Measurements from ENCODE around the gene DCDC1. TPM values are rescaled to one million over a fixed set of nuclear protein-coding genes. Genes with fewer than 3 reads are reported as not detected.

DCDC1 gene
- total RNA-seq, 5 donors from 2014 or later (not counting 1 experiment from before 2014, with no cell fraction given) = 0.09 to 1.0 (median 0.22) TPM; not detected in 1

DNA sequence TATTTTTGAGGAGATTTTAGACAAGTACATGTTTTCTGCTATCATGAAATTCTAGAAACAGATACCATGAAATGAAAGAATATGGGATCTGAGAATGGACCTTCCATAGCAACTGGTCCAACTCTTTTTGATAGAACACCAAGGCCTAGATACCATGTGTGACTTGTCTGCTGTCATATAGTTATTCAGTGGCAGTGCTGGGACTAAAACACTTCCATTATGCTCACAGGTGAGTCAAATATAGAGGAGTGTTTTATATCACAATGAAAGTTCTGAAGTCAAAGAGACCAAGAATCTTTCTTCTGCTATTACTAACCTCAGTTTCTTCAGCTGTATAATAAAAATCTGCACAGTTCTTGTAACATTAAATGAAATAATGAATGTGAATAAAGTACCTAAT is 276.9 kb downstream of the DCDC1 start:
- Histone ChIP-seq H3K9me3 (no peaks in the 10 kb centered on the region), H3K4me3 (ENCODE audit: control insufficient read depth in 1 of 2, extremely low read depth in 1 of 2, low read length in 1 of 2) (no peak overlapping the region), H3K36me3 (ENCODE audit: control insufficient read depth in 2 of 2, extremely low read depth in 1 of 2, insufficient read depth in 1 of 2, low read length in 1 of 2) (no peaks in the 10 kb centered on the region), H3K27ac (ENCODE audit: low read length) (no peak overlapping the region), H3K27me3 (replicated peaks in 1 of 2; ENCODE audit: control insufficient read depth in 2 of 2, extremely low read depth in 1 of 2, insufficient read depth in 2 of 2, low read length in 1 of 2) (no peaks in the 10 kb centered on the region), H3K4me1 (ENCODE audit: control insufficient read depth in 1 of 2, extremely low read depth in 1 of 2, insufficient read depth in 2 of 2, low read length in 2 of 2) (no peaks in the 10 kb centered on the region)
- Mint-ChIP-seq H3K27ac (no peak overlapping the region), H3K36me3 (no peaks in the 10 kb centered on the region), H3K9me3 (peaks cover 10 to 19% (median 15%) of the 10 kb centered on the region in 3 donors), H3K27me3 (no peaks in the 10 kb centered on the region), H3K4me3 (no peak overlapping the region), H3K4me1 (no peaks in the 10 kb centered on the region)
- ATAC-seq (replicated peaks in 1 of 4) (no peak), DNase-seq (no peak)
- ChIA-PET CTCF (no interaction called here), POLR2A (no interaction called here)

DNA sequence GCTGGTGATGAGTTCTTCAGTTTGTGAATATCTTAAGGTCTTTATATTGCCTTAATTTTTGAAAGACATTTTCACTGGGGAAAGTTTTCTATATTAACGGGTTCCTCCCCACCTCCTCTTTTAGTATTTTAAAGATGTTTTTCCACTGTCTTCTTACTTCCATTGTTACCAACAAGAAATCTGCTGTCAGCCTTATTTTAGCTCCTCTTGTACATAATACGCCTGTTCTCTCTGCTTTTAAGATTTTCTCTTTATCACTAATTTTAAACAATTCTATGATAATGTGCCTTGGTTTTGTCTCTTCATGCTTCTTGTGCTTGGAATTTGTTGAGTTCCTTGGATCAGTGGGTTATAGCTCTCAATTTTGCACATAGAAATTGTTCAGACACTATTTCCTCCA is 280.4 kb downstream of the DCDC1 start:
- Histone ChIP-seq H3K4me3 (ENCODE audit: control insufficient read depth in 1 of 2, extremely low read depth in 1 of 2, low read length in 1 of 2) (no peak overlapping the region), H3K9me3 (no peaks in the 10 kb centered on the region), H3K27me3 (replicated peaks in 1 of 2; ENCODE audit: control insufficient read depth in 2 of 2, extremely low read depth in 1 of 2, insufficient read depth in 2 of 2, low read length in 1 of 2) (no peaks in the 10 kb centered on the region), H3K36me3 (ENCODE audit: control insufficient read depth in 2 of 2, extremely low read depth in 1 of 2, insufficient read depth in 1 of 2, low read length in 1 of 2) (no peaks in the 10 kb centered on the region), H3K4me1 (ENCODE audit: control insufficient read depth in 1 of 2, extremely low read depth in 1 of 2, insufficient read depth in 2 of 2, low read length in 2 of 2) (no peaks in the 10 kb centered on the region), H3K27ac (ENCODE audit: low read length) (no peak overlapping the region)
- H3K4me1 Mint-ChIP-seq = no peaks in the 10 kb centered on the region
- no peaks in the 10 kb centered on the region for H3K36me3 Mint-ChIP-seq
- H3K27ac Mint-ChIP-seq = no peak overlapping the region
- ATAC-seq (replicated peaks in 1 of 4) (no peak), DNase-seq (no peak)
- H3K27me3 Mint-ChIP-seq = no peaks in the 10 kb centered on the region
- POLR2A ChIA-PET = no interaction called here
- CTCF ChIA-PET = no interaction called here
- H3K4me3 Mint-ChIP-seq = no peak overlapping the region
- no CpG with 5 or more reads among the region's 2 CpGs for WGBS (ENCODE audit: insufficient coverage)
- H3K9me3 Mint-ChIP-seq = peaks cover 10 to 19% (median 12%) of the 10 kb centered on the region in 3 donors

DNA sequence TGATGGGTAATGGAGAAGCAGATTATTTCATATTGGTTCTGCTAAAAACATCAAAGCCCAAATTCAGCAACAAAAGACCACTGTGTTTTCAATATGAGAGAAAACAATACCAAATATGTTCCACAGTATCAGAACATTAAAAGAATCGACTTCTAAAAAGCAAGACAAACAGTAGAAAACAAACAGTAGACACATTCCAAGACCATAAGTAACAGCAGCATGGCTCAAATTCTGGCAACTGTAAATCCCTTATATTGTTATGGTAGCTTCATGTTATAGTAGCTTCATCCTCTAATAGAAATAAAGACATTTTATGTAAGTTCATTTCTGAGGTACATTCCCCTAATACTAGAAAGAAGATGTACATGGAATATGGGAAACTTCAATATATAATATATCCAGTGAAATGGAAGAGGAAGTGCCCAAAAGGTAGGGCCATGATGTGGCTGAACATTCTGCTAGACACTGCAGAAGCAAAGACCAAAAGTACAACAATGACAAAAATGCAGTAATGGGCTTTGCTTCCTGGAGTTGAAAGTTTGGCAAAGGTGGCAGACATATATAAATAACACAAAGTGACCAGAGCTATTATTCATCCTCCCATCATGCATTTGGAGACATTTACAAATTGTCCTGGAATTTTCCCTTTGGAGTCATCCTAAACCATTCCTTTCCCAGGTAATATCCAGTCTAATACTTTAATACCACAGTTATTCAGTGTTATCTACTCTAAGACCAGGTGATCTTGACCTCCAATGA is 299.9 kb downstream of the DCDC1 start:
- Histone ChIP-seq H3K36me3 (ENCODE audit: control insufficient read depth in 2 of 2, extremely low read depth in 1 of 2, insufficient read depth in 1 of 2, low read length in 1 of 2) (no peaks in the 10 kb centered on the region), H3K4me3 (ENCODE audit: control insufficient read depth in 1 of 2, extremely low read depth in 1 of 2, low read length in 1 of 2) (no peak overlapping the region), H3K9me3 (no peaks in the 10 kb centered on the region), H3K27ac (ENCODE audit: low read length) (no peak overlapping the region), H3K4me1 (ENCODE audit: control insufficient read depth in 1 of 2, extremely low read depth in 1 of 2, insufficient read depth in 2 of 2, low read length in 2 of 2) (no peaks in the 10 kb centered on the region), H3K27me3 (replicated peaks in 1 of 2; ENCODE audit: control insufficient read depth in 2 of 2, extremely low read depth in 1 of 2, insufficient read depth in 2 of 2, low read length in 1 of 2) (no peaks in the 10 kb centered on the region)
- H3K4me1 Mint-ChIP-seq = no peaks in the 10 kb centered on the region
- POLR2A ChIA-PET = no interaction called here
- no peaks in the 10 kb centered on the region for H3K27me3 Mint-ChIP-seq
- H3K9me3 Mint-ChIP-seq = peaks cover 0 to 2% (median 2%) of the 10 kb centered on the region in 3 donors
- DNase-seq (no peak), ATAC-seq (replicated peaks in 1 of 4) (no peak)
- no CpG with 5 or more reads among the region's 1 CpG for WGBS (ENCODE audit: insufficient coverage)
- H3K27ac Mint-ChIP-seq = no peak overlapping the region
- no peaks in the 10 kb centered on the region for H3K36me3 Mint-ChIP-seq
- H3K4me3 Mint-ChIP-seq = no peak overlapping the region
- CTCF ChIA-PET = interaction anchor here in 1 of 2 donors (0.5 kb wide), 1 partner anchor 262 kb away, joined by 3 read pairs; no protein-coding TSS in a partner anchor

GRCh38 chr11:31060880-31061279 is 308.7 kb downstream of the DCDC1 start:
- Mint-ChIP-seq H3K4me3 (no peak overlapping the region), H3K9me3 (peaks cover 0 to 2% (median 0%) of the 10 kb centered on the region in 3 donors), H3K36me3 (no peaks in the 10 kb centered on the region), H3K27me3 (no peaks in the 10 kb centered on the region), H3K4me1 (no peaks in the 10 kb centered on the region), H3K27ac (no peak overlapping the region)
- no peak overlapping the region for H3K27ac ChIP-seq (ENCODE audit: low read length)
- ATAC-seq (replicated peaks in 1 of 4) (no peak), DNase-seq (no peak)
- ChIA-PET POLR2A (interaction anchor here in 1 of 2 donors (0.6 kb wide), 1 partner anchor 336 kb away, joined by 4 read pairs; no protein-coding TSS in a partner anchor), CTCF (interaction anchor here in 1 of 2 donors (0.6 kb wide), 1 partner anchor 1248 kb away, joined by 3 read pairs; no protein-coding TSS in a partner anchor)
- no peaks in the 10 kb centered on the region for H3K4me1 ChIP-seq (ENCODE audit: control insufficient read depth in 1 of 2, extremely low read depth in 1 of 2, insufficient read depth in 2 of 2, low read length in 2 of 2)
- no peaks in the 10 kb centered on the region for H3K9me3 ChIP-seq
- no peak overlapping the region for H3K4me3 ChIP-seq (ENCODE audit: control insufficient read depth in 1 of 2, extremely low read depth in 1 of 2, low read length in 1 of 2)
- no peaks in the 10 kb centered on the region for H3K36me3 ChIP-seq (ENCODE audit: control insufficient read depth in 2 of 2, extremely low read depth in 1 of 2, insufficient read depth in 1 of 2, low read length in 1 of 2)
- no peaks in the 10 kb centered on the region for H3K27me3 ChIP-seq (replicated peaks in 1 of 2; ENCODE audit: control insufficient read depth in 2 of 2, extremely low read depth in 1 of 2, insufficient read depth in 2 of 2, low read length in 1 of 2)
- WGBS (ENCODE audit: insufficient coverage) = no CpG with 5 or more reads among the region's 2 CpGs

DNA sequence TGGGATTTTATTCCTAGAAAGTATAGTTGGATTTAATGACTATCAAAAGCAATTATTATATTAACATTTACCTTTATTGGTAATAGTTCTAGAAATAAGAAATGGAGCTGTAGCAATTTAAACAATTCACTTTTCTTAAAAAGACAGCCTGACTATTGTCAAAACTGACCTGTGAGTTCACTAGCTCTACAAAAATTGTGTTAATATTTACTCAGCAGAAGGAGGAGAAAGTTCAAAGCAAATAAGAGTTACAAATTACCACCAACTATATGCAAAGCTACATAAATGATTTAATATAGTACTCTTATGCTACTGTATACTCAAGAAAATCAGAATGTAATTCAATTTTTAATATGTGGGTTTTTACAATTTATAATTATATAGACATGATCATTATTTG is 310.0 kb downstream of the DCDC1 start:
- H3K36me3 Mint-ChIP-seq = no peaks in the 10 kb centered on the region
- no peak overlapping the region for H3K27ac ChIP-seq (ENCODE audit: low read length)
- H3K36me3 ChIP-seq (ENCODE audit: control insufficient read depth in 2 of 2, extremely low read depth in 1 of 2, insufficient read depth in 1 of 2, low read length in 1 of 2) = no peaks in the 10 kb centered on the region
- CTCF ChIA-PET = no interaction called here
- no peaks in the 10 kb centered on the region for H3K27me3 ChIP-seq (replicated peaks in 1 of 2; ENCODE audit: control insufficient read depth in 2 of 2, extremely low read depth in 1 of 2, insufficient read depth in 2 of 2, low read length in 1 of 2)
- no peak for ATAC-seq (replicated peaks in 1 of 4)
- H3K27me3 Mint-ChIP-seq = no peaks in the 10 kb centered on the region
- no peak overlapping the region for H3K4me3 ChIP-seq (ENCODE audit: control insufficient read depth in 1 of 2, extremely low read depth in 1 of 2, low read length in 1 of 2)
- H3K27ac Mint-ChIP-seq = no peak overlapping the region
- H3K9me3 ChIP-seq = no peaks in the 10 kb centered on the region
- H3K4me3 Mint-ChIP-seq = no peak overlapping the region
- no peak for DNase-seq
- H3K9me3 Mint-ChIP-seq = no peaks in the 10 kb centered on the region
- no peaks in the 10 kb centered on the region for H3K4me1 Mint-ChIP-seq
- POLR2A ChIA-PET = interaction anchor here in 1 of 2 donors (0.6 kb wide), 1 partner anchor 1639 kb away, joined by 3 read pairs; no protein-coding TSS in a partner anchor
- H3K4me1 ChIP-seq (ENCODE audit: control insufficient read depth in 1 of 2, extremely low read depth in 1 of 2, insufficient read depth in 2 of 2, low read length in 2 of 2) = no peaks in the 10 kb centered on the region

GRCh38 chr11:31050061-31050765 is 319.3 kb downstream of the DCDC1 start:
- ChIA-PET CTCF (no interaction called here), POLR2A (no interaction called here)
- no peaks in the 10 kb centered on the region for H3K4me1 Mint-ChIP-seq
- H3K4me3 ChIP-seq (ENCODE audit: control insufficient read depth in 1 of 2, extremely low read depth in 1 of 2, low read length in 1 of 2) = no peak overlapping the region
- WGBS (ENCODE audit: insufficient coverage) = 82% methylated on average over 6 of the region's 10 CpGs
- peaks cover 0 to 2% of the 10 kb centered on the region in 2 experiments for H3K27me3 ChIP-seq (replicated peaks in 1 of 2; ENCODE audit: control insufficient read depth in 2 of 2, extremely low read depth in 1 of 2, insufficient read depth in 2 of 2, low read length in 1 of 2)
- H3K27ac ChIP-seq (ENCODE audit: low read length) = no peak overlapping the region
- no peak for ATAC-seq (replicated peaks in 1 of 4)
- no peaks in the 10 kb centered on the region for H3K4me1 ChIP-seq (ENCODE audit: control insufficient read depth in 1 of 2, extremely low read depth in 1 of 2, insufficient read depth in 2 of 2, low read length in 2 of 2)
- no peak overlapping the region for H3K4me3 Mint-ChIP-seq
- no peak overlapping the region for H3K27ac Mint-ChIP-seq
- no peaks in the 10 kb centered on the region for H3K36me3 ChIP-seq (ENCODE audit: control insufficient read depth in 2 of 2, extremely low read depth in 1 of 2, insufficient read depth in 1 of 2, low read length in 1 of 2)
- H3K9me3 ChIP-seq = no peaks in the 10 kb centered on the region
- no peaks in the 10 kb centered on the region for H3K36me3 Mint-ChIP-seq
- no peaks in the 10 kb centered on the region for H3K27me3 Mint-ChIP-seq
- DNase-seq = no peak
- H3K9me3 Mint-ChIP-seq = peaks cover 7 to 34% (median 20%) of the 10 kb centered on the region in 3 donors
